Lower leg skin (tissue), 3 donors: Measurements from ENCODE around the gene SCTR.

Source experiments
- CTCF ChIP-seq, 3 donors: fragments of 450-650 bp; IDR thresholded peaks; one replicate each; pipeline ENCODE4 v1.5.1; 2016; ENCODE audit warnings: antibody characterized with exemption in 3 of 3, mild to moderate bottlenecking in 3 of 3, moderate library complexity in 2 of 3
- POLR2A ChIP-seq, 2 donors: fragments of 450-650 bp; IDR thresholded peaks; one replicate each; pipeline ENCODE4 v1.6.1; 2016 to 2017; ENCODE audit warnings: antibody characterized with exemption in 2 of 2, mild to moderate bottlenecking in 1 of 2, moderate library complexity in 1 of 2

GRCh38 chr2:119490106-119490505 lies 34.2 kb downstream of the SCTR start:
- TF ChIP-seq CTCF (IDR thresholded peaks at IDR 0.05) (no peak), POLR2A (IDR thresholded peaks at IDR 0.05) (no peak)
